KMS-11 (cell line): Measurements from ENCODE around the gene CDC5L.

Experiments
- H2AFZ ChIP-seq: fragments of 200-600 bp; sonication (generic); 2 replicates; pipeline ENCODE4 v1.6.1; 2016; ENCODE audit warnings: antibody characterized with exemption, mixed run types, low read depth
- H3K27ac ChIP-seq: fragments of 200-600 bp; sonication (generic); 2 replicates; pipeline ENCODE4 v1.6.1; 2016; ENCODE audit warnings: mild to moderate bottlenecking, mixed run types
- H3K27me3 ChIP-seq: fragments of 200-600 bp; sonication (generic); 2 replicates; pipeline ENCODE4 v1.6.1; 2017; ENCODE audit warnings: mild to moderate bottlenecking, low read depth, mixed run types, moderate library complexity; ENCODE audit not compliant: insufficient read depth
- H3K36me3 ChIP-seq: fragments of 200-600 bp; sonication (generic); 2 replicates; pipeline ENCODE4 v1.6.1; 2017; ENCODE audit warnings: mild to moderate bottlenecking, mixed run types; ENCODE audit not compliant: insufficient read depth
- H3K4me1 ChIP-seq: fragments of 200-600 bp; sonication (generic); 2 replicates; pipeline ENCODE4 v1.6.1; 2016; ENCODE audit warnings: mild to moderate bottlenecking, low read depth, mixed run types; ENCODE audit not compliant: poor library complexity, severe bottlenecking
- H3K4me2 ChIP-seq: fragments of 200-600 bp; sonication (generic); 2 replicates; pipeline ENCODE4 v1.7.0; 2016; ENCODE audit warnings: mild to moderate bottlenecking, mixed run types
- H3K4me3 ChIP-seq: fragments of 200-600 bp; sonication (generic); IDR thresholded peaks from 2 replicates; pipeline ENCODE4 v1.6.1; 2017; ENCODE audit warnings: low read depth, low read length, mixed read lengths; ENCODE audit not compliant: insufficient read depth
- H3K79me2 ChIP-seq: fragments of 200-600 bp; sonication (generic); 2 replicates; pipeline ENCODE4 v1.6.1; 2016; ENCODE audit warnings: low read depth, mixed run types; ENCODE audit not compliant: insufficient read depth
- H3K9ac ChIP-seq: fragments of 200-600 bp; sonication (generic); 2 replicates; pipeline ENCODE4 v1.6.1; 2016; ENCODE audit warnings: mild to moderate bottlenecking, mixed run types
- H4K20me1 ChIP-seq: fragments of 200-600 bp; sonication (generic); 2 replicates; pipeline ENCODE4 v1.6.1; 2016; ENCODE audit warnings: mild to moderate bottlenecking, mixed run types; ENCODE audit not compliant: insufficient read depth
- TF ChIP-seq, protein P1 (sequence below): fragments of 200-600 bp; sonication (generic); conservative IDR thresholded peaks from 2 replicates; pipeline ENCODE4 v1.6.1; 2017; ENCODE audit warnings: low read depth, mild to moderate bottlenecking, antibody characterized with exemption, low read length, moderate library complexity, mixed read lengths

The CDC5L gene

GRCh38 chr6:44474643-44475042, 87.1 kb downstream of the CDC5L start:
- H3K4me2 ChIP-seq = no peak overlapping the region
- TF ChIP-seq, protein P1, sequence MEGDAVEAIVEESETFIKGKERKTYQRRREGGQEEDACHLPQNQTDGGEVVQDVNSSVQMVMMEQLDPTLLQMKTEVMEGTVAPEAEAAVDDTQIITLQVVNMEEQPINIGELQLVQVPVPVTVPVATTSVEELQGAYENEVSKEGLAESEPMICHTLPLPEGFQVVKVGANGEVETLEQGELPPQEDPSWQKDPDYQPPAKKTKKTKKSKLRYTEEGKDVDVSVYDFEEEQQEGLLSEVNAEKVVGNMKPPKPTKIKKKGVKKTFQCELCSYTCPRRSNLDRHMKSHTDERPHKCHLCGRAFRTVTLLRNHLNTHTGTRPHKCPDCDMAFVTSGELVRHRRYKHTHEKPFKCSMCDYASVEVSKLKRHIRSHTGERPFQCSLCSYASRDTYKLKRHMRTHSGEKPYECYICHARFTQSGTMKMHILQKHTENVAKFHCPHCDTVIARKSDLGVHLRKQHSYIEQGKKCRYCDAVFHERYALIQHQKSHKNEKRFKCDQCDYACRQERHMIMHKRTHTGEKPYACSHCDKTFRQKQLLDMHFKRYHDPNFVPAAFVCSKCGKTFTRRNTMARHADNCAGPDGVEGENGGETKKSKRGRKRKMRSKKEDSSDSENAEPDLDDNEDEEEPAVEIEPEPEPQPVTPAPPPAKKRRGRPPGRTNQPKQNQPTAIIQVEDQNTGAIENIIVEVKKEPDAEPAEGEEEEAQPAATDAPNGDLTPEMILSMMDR = no peak

DNA sequence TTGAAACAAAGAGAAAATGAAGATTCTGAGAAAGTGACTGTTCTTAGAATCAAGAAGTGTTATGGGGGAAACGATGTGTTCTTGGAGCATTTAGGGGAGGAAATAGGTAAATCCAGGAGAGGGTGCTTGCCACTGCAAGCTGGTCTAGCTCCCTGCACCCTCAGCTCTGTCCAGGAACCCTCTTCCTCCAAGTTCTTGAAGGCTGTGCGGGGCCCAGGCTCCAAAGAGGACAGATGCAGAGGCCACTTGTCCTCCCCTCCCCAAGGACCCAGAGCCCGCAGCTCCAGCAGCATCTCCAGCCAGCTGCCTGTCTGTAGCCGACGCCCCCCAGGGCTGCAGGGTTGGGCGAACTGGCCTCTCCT, 87.9 kb downstream of the CDC5L start:
- no peaks in the 10 kb centered on the region for H3K36me3 ChIP-seq
- H3K9ac ChIP-seq = peak overlapping the region; percentile 59; the same call in 1 of the 2 replicates
- H3K79me2 ChIP-seq = no peaks in the 10 kb centered on the region
- TF ChIP-seq, protein P1 = no peak
- no peak overlapping the region for H3K4me3 ChIP-seq
- no peaks in the 10 kb centered on the region for H4K20me1 ChIP-seq
- H3K4me2 ChIP-seq = peak overlapping the region; percentile 63; the same call in 1 of the 2 replicates
- peaks cover 16% of the 10 kb centered on the region for H3K4me1 ChIP-seq
- H3K27ac ChIP-seq = no peak overlapping the region
- no peaks in the 10 kb centered on the region for H3K27me3 ChIP-seq
- H2AFZ ChIP-seq = peak overlapping the region; percentile 92

More at GRCh38 chr6:44474643-44475042, 87.1 kb downstream of the CDC5L start:
- Histone ChIP-seq H3K9ac (no peak overlapping the region), H3K79me2 (no peaks in the 10 kb centered on the region), H3K36me3 (no peaks in the 10 kb centered on the region), H2AFZ (no peak overlapping the region), H3K27me3 (no peaks in the 10 kb centered on the region), H3K27ac (no peak overlapping the region), H4K20me1 (no peaks in the 10 kb centered on the region), H3K4me1 (peaks cover 16% of the 10 kb centered on the region), H3K4me3 (no peak overlapping the region)

DNA sequence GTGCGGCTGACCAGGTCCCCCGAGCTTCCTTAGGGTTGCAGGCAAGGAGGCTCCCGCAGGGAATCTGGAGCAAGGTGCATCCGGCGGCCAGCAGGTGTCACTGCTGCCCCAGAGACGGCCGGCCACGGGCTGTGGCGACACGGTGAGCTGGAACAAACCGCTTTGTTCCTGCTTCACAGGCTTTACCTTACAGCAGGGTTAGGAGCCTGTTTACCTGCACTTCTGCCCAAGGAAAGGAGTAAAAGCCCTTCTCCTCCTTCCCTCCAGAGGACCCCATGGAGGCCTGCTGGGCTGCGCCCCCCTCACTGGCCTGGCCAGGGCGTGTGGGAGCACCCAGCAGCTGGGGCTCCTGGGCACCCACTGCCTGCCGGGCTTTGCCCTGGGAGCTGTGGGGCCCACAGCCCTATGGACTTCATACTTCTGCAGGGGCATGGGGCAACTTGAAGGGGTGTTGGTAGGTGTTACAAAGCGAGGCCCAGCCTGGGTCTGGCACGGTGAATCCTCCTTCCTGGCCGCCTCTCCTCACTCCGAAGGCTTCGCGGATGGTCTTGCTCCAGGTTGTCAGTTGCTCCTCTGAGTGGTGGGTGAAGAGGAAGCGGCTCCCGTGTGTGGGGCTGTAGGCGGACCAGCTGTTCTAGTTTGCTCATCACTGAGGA, 88.4 kb downstream of the CDC5L start:
- peak overlapping the region; percentile 59; the same call in 1 of the 2 replicates for H3K9ac ChIP-seq
- H3K4me2 ChIP-seq = peak overlapping the region; percentile 63
- no peaks in the 10 kb centered on the region for H3K27me3 ChIP-seq
- H3K4me1 ChIP-seq = peaks cover 16% of the 10 kb centered on the region
- H2AFZ ChIP-seq = peak overlapping the region; percentile 92
- no peaks in the 10 kb centered on the region for H3K79me2 ChIP-seq
- H4K20me1 ChIP-seq = no peaks in the 10 kb centered on the region
- H3K27ac ChIP-seq = no peak overlapping the region
- TF ChIP-seq, protein P1 = peak; percentile 89
- no peak overlapping the region for H3K4me3 ChIP-seq
- no peaks in the 10 kb centered on the region for H3K36me3 ChIP-seq

DNA sequence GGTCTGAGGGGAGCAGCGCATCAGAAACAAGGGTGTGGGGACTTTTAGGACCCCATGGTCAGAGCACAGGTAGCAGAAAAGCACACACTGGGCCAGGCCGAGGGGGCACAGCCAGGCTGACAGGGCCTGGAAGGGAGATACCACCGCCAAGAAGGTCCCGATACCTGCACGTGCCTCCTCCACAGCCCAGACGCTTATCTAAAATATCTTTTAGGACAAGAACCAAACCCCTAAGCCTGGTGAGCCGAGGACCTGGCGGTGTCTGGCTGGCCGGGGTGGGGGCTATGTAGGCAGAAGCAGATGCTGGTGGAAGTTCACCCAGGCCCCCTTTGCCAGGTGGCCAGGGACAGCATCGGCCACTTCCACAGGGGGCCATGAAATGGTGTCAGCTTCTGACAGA, 89.3 kb downstream of the CDC5L start:
- no peaks in the 10 kb centered on the region for H4K20me1 ChIP-seq
- TF ChIP-seq, protein P1 = no peak
- no peak overlapping the region for H2AFZ ChIP-seq
- H3K9ac ChIP-seq = no peak overlapping the region
- H3K4me3 ChIP-seq = no peak overlapping the region
- H3K36me3 ChIP-seq = no peaks in the 10 kb centered on the region
- peaks cover 16% of the 10 kb centered on the region for H3K4me1 ChIP-seq
- H3K79me2 ChIP-seq = no peaks in the 10 kb centered on the region
- no peak overlapping the region for H3K27ac ChIP-seq
- no peak overlapping the region for H3K4me2 ChIP-seq
- no peaks in the 10 kb centered on the region for H3K27me3 ChIP-seq
